GM13976 (cell line): ENCODE measurements around the gene SLC39A11.
"Not testable (repeated sequence)": the region's sequence is repeated elsewhere in the genome, so short reads cannot be mapped to it uniquely, and the experiment has no call there.

ENCODE experiments used
- DNase-seq: peaks from one replicate; pipeline ENCODE4 v3.0.0; 2012; ENCODE audit warnings: low spot score
- in situ Hi-C: fragments of 300-500 bp; cut with MboI; formaldehyde crosslinking; loops from one replicate; pipeline ENCODE4 v1.12.0; 2022; ENCODE audit warnings: low sequenced_read_pairs, mixed read lengths, inconsistent platforms; ENCODE audit not compliant: unreplicated experiment
- TF ChIP-seq, protein P1 (sequence below): IDR thresholded peaks from 2 replicates; pipeline ENCODE4 v1.5.1; 2012; ENCODE audit warnings: borderline replicate concordance, mild to moderate bottlenecking; ENCODE audit not compliant: insufficient read depth; ENCODE audit errors: extremely low read depth, missing control alignments, control extremely low read depth

SLC39A11 gene

DNA sequence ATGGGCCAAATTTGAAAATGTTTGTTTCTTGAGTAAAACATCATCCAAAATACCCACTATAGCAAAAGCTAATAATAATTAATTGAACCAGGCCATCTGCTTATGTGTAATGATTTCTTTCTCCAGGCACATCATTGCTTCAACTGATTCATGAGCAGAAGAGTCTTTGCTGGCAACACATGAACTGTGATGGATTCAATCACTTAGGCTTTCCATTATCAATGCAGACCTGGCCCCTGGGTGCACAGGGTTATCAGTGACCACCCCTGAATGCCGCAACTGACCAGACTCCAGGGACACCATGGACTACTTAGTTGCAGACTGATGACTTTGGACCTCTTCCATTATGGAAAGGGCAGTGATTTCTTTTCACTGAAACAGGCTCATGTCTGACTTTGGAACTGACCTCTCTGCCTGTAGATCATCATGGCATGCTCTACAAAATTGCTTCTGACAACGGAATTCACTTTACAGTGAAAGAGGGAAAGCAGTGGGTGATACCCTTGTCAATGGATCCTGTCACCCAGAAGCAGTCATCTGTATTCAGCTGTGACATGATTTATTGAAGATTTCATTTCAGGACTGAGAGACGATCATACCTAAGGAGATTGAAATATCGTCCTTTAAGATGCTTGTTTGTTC, 448.8 kb downstream of the SLC39A11 start:
- DNase-seq: no peak
- TF ChIP-seq, protein P1, sequence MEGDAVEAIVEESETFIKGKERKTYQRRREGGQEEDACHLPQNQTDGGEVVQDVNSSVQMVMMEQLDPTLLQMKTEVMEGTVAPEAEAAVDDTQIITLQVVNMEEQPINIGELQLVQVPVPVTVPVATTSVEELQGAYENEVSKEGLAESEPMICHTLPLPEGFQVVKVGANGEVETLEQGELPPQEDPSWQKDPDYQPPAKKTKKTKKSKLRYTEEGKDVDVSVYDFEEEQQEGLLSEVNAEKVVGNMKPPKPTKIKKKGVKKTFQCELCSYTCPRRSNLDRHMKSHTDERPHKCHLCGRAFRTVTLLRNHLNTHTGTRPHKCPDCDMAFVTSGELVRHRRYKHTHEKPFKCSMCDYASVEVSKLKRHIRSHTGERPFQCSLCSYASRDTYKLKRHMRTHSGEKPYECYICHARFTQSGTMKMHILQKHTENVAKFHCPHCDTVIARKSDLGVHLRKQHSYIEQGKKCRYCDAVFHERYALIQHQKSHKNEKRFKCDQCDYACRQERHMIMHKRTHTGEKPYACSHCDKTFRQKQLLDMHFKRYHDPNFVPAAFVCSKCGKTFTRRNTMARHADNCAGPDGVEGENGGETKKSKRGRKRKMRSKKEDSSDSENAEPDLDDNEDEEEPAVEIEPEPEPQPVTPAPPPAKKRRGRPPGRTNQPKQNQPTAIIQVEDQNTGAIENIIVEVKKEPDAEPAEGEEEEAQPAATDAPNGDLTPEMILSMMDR: no peak
- in situ Hi-C loops: no loop called here

DNA sequence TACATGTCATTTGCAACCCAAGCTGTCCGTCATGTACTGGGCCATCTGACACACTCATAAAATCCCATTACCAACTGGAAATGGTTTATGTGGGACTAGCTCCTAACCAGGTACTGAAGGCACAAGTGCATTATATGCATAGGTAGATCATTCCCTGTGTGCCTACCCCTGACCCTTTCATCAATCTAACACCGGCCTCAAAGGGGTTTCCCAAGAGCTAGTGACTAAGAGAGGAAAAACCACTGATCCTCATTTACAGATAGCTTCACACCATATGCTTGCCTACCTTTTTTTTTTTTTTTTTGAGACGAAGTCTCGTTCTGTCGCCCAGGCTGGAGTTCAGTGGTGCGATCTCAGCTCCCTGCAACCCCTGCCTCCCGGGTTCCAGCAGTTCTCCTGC, 449.8 kb downstream of the SLC39A11 start:
- TF ChIP-seq, protein P1: no peak
- in situ Hi-C loops: no loop called here
- DNase-seq: no peak

DNA sequence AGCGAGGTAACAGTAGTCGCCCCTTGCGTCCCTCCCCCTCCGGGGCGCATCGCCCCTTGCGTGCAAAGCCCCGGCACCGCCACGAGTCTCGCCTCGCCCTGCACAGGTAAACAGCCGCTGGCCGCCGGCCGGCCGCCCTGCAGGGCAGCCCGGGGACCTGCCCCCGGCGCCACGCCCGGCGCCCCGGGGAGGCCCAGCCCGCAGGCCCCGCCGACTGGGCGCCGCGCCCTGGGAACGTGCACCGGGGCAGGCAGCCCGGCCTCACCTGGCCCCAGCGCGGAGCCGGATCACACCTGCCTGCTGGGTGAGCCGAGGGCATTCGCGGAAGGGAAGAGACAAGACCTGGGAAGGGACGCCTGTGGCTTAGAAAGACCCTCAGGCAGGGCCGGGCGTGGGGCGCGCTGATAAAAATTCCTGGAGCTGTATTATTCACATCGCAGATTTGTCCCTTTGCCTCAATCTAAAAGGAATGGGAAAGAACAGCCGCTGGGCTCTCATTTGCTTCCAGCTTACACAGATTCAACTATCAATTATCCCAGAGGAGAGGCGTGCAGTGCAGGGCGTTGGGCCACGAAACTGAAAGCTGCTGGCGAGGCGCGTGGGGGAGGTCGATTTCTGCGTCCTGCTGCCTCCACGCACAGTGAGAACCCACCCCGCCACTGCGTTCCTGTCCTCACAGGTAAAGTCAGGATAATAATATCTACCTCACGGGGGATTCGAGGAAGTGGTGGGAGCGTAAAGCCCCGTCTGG, 451.9 kb downstream of the SLC39A11 start:
- in situ Hi-C loops: no loop called here
- TF ChIP-seq, protein P1: no peak
- DNase-seq: no peak

DNA sequence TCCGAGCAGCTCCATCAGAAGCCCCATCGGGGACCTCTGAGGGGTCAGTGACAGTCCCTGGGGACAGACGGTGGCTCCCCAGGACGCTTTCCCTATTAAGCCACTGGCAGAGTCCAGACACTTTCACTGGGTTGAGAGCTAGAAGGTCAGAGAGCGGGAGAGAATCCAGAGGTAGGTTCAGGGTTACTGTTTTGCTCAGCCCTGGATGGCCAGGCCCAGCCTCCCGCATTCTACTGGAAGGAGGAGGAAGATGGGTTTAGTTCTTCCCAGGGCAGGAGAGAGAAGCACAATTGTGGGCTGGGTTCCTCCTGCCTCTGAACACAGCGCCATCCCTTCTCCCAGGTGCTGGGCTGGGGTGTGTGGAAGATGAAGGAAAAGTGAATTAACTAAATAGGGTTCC, 452.8 kb downstream of the SLC39A11 start:
- TF ChIP-seq, protein P1: no peak
- in situ Hi-C loops: no loop called here
- DNase-seq: no peak

DNA sequence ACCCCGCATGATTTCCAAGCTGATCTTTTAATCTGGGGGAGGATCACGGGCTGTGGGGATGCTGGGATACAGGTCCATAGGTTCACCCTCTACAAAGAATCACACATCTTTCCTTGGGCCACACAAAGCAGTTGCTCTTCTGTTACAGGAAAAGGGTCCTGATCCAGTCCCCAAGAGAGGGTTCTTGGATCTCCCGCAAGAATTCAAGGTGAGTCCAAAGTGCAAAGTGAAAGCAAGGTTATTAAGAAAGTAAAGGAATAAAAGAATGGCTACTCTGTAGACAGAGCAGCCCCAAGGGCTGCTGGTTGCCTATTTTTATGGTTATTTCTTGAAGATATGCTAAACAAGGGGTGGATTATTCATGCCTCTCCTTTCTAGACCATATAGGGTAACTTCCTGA, 453.6 kb downstream of the SLC39A11 start:
- DNase-seq, in situ Hi-C loops: not testable (repeated sequence)

DNA sequence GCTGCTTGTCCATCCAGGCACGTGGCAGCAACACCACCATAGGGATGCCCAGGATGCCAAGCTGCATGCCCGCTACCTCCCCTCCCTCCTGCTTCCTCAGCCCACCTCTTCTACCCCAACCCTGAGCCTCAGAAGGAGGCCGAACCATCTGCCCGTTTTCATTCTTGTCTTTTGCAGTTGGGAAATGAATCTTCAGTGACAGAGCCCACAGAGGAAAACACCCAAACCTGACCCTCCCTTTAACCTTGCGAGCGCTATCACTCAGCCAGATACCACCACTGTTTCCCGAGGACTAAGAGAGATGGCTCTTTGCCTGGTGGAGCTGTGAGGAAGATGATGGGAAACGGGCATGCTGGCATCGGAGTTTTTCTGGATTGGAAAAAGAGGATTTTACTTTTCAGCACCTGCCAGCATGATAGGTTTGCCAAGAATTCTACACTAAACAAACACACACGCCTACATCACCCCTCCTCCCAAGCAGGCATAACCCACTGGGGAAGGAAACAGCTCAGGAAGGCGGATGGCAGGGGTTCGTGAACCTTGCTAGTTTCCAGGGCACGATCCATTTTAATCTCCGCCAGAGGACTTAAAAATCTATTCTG, 457.4 kb downstream of the SLC39A11 start:
- no peak for DNase-seq
- in situ Hi-C loops: no loop called here
- TF ChIP-seq, protein P1: no peak

DNA sequence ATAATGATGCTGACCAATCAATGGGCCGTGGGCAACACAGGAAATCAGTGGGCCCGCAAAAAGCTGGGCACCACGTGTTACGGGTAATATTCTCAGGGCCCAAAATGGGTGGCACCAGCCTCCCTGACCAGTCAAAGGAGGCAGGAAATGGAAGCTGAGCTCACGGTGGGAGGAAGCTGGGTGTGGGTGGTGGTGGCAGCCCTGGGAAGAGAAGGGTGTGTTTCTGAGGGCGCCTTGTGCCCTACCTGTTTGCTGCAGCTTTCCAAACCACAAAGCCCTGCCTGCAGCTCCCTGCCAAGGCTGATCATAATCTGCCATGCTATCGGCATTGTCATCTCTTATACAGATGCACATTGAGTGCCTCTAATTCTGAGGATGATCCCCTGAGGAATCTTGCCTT, 457.9 kb downstream of the SLC39A11 start:
- DNase-seq: no peak
- in situ Hi-C loops: no loop called here
- TF ChIP-seq, protein P1: no peak
